ENCODE data around the gene EXOSC5. TPM values are rescaled to one million over a fixed set of nuclear protein-coding genes. Genes with fewer than 3 reads are reported as not detected.

Gene EXOSC5
- total and polyA plus RNA-seq, 9 of the 15 experiments (the other 6 are each of a cell fraction or from before 2014, with no cell fraction given), result 10.9 to 75.5 (median 37.8) TPM

DNA sequence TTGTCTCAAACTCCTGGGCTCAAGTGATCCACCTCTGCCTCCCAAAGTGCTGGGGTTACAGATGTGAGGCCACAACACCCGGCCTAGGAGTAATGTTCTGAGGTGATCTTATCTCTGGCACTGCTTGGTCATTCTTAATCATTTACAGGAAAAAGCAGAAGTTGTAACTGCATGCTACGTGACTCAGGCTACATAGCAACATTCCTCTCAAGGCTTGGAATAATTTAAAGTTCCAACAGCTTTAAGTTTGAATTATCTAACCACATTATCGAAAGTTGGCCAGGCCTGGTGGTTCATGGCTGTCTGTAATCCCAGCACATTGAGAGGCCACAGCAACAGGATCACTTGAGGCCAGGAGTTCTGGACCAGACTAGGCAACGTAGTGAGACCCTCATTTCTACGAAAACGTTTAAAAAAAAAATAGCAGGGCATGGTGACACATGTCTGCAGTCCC is 29.3 kb downstream of the EXOSC5 start (continued):
- TF ChIP-seq, protein P1, sequence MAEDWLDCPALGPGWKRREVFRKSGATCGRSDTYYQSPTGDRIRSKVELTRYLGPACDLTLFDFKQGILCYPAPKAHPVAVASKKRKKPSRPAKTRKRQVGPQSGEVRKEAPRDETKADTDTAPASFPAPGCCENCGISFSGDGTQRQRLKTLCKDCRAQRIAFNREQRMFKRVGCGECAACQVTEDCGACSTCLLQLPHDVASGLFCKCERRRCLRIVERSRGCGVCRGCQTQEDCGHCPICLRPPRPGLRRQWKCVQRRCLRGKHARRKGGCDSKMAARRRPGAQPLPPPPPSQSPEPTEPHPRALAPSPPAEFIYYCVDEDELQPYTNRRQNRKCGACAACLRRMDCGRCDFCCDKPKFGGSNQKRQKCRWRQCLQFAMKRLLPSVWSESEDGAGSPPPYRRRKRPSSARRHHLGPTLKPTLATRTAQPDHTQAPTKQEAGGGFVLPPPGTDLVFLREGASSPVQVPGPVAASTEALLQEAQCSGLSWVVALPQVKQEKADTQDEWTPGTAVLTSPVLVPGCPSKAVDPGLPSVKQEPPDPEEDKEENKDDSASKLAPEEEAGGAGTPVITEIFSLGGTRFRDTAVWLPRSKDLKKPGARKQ (CRISPR knock-in tag; IDR thresholded peaks at IDR 0.05), result no peak
- TF ChIP-seq ZBTB1 (CRISPR knock-in tag; IDR thresholded peaks at IDR 0.05; ENCODE audit: borderline replicate concordance, low read depth), result no peak
- TF ChIP-seq, protein P2, sequence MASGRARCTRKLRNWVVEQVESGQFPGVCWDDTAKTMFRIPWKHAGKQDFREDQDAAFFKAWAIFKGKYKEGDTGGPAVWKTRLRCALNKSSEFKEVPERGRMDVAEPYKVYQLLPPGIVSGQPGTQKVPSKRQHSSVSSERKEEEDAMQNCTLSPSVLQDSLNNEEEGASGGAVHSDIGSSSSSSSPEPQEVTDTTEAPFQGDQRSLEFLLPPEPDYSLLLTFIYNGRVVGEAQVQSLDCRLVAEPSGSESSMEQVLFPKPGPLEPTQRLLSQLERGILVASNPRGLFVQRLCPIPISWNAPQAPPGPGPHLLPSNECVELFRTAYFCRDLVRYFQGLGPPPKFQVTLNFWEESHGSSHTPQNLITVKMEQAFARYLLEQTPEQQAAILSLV (tag; IDR thresholded peaks at IDR 0.05), result no peak
- TF ChIP-seq, protein P3, sequence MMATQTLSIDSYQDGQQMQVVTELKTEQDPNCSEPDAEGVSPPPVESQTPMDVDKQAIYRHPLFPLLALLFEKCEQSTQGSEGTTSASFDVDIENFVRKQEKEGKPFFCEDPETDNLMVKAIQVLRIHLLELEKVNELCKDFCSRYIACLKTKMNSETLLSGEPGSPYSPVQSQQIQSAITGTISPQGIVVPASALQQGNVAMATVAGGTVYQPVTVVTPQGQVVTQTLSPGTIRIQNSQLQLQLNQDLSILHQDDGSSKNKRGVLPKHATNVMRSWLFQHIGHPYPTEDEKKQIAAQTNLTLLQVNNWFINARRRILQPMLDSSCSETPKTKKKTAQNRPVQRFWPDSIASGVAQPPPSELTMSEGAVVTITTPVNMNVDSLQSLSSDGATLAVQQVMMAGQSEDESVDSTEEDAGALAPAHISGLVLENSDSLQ (IDR thresholded peaks at IDR 0.05), result 0 out of 2 replicates have a peak, but pooled peaks have one; percentile 9
- TF ChIP-seq, protein P4, sequence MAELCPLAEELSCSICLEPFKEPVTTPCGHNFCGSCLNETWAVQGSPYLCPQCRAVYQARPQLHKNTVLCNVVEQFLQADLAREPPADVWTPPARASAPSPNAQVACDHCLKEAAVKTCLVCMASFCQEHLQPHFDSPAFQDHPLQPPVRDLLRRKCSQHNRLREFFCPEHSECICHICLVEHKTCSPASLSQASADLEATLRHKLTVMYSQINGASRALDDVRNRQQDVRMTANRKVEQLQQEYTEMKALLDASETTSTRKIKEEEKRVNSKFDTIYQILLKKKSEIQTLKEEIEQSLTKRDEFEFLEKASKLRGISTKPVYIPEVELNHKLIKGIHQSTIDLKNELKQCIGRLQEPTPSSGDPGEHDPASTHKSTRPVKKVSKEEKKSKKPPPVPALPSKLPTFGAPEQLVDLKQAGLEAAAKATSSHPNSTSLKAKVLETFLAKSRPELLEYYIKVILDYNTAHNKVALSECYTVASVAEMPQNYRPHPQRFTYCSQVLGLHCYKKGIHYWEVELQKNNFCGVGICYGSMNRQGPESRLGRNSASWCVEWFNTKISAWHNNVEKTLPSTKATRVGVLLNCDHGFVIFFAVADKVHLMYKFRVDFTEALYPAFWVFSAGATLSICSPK (IDR thresholded peaks at IDR 0.05; ENCODE audit: borderline replicate concordance), result no peak
- TF ChIP-seq NCOR1 (IDR thresholded peaks at IDR 0.05), result peak; percentile 43
- TF ChIP-seq, protein P5, sequence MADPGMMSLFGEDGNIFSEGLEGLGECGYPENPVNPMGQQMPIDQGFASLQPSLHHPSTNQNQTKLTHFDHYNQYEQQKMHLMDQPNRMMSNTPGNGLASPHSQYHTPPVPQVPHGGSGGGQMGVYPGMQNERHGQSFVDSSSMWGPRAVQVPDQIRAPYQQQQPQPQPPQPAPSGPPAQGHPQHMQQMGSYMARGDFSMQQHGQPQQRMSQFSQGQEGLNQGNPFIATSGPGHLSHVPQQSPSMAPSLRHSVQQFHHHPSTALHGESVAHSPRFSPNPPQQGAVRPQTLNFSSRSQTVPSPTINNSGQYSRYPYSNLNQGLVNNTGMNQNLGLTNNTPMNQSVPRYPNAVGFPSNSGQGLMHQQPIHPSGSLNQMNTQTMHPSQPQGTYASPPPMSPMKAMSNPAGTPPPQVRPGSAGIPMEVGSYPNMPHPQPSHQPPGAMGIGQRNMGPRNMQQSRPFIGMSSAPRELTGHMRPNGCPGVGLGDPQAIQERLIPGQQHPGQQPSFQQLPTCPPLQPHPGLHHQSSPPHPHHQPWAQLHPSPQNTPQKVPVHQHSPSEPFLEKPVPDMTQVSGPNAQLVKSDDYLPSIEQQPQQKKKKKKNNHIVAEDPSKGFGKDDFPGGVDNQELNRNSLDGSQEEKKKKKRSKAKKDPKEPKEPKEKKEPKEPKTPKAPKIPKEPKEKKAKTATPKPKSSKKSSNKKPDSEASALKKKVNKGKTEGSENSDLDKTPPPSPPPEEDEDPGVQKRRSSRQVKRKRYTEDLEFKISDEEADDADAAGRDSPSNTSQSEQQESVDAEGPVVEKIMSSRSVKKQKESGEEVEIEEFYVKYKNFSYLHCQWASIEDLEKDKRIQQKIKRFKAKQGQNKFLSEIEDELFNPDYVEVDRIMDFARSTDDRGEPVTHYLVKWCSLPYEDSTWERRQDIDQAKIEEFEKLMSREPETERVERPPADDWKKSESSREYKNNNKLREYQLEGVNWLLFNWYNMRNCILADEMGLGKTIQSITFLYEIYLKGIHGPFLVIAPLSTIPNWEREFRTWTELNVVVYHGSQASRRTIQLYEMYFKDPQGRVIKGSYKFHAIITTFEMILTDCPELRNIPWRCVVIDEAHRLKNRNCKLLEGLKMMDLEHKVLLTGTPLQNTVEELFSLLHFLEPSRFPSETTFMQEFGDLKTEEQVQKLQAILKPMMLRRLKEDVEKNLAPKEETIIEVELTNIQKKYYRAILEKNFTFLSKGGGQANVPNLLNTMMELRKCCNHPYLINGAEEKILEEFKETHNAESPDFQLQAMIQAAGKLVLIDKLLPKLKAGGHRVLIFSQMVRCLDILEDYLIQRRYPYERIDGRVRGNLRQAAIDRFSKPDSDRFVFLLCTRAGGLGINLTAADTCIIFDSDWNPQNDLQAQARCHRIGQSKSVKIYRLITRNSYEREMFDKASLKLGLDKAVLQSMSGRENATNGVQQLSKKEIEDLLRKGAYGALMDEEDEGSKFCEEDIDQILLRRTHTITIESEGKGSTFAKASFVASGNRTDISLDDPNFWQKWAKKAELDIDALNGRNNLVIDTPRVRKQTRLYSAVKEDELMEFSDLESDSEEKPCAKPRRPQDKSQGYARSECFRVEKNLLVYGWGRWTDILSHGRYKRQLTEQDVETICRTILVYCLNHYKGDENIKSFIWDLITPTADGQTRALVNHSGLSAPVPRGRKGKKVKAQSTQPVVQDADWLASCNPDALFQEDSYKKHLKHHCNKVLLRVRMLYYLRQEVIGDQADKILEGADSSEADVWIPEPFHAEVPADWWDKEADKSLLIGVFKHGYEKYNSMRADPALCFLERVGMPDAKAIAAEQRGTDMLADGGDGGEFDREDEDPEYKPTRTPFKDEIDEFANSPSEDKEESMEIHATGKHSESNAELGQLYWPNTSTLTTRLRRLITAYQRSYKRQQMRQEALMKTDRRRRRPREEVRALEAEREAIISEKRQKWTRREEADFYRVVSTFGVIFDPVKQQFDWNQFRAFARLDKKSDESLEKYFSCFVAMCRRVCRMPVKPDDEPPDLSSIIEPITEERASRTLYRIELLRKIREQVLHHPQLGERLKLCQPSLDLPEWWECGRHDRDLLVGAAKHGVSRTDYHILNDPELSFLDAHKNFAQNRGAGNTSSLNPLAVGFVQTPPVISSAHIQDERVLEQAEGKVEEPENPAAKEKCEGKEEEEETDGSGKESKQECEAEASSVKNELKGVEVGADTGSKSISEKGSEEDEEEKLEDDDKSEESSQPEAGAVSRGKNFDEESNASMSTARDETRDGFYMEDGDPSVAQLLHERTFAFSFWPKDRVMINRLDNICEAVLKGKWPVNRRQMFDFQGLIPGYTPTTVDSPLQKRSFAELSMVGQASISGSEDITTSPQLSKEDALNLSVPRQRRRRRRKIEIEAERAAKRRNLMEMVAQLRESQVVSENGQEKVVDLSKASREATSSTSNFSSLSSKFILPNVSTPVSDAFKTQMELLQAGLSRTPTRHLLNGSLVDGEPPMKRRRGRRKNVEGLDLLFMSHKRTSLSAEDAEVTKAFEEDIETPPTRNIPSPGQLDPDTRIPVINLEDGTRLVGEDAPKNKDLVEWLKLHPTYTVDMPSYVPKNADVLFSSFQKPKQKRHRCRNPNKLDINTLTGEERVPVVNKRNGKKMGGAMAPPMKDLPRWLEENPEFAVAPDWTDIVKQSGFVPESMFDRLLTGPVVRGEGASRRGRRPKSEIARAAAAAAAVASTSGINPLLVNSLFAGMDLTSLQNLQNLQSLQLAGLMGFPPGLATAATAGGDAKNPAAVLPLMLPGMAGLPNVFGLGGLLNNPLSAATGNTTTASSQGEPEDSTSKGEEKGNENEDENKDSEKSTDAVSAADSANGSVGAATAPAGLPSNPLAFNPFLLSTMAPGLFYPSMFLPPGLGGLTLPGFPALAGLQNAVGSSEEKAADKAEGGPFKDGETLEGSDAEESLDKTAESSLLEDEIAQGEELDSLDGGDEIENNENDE (IDR thresholded peaks at IDR 0.05; ENCODE audit: low read depth, low read length), result no peak
- TF ChIP-seq C11orf30 (IDR thresholded peaks at IDR 0.05; ENCODE audit: low read depth), result peak; percentile 81
